RWPE2 (cell line): ENCODE measurements around the gene PRSS33.

Experiments
- ATAC-seq: fragments of 200-7000 bp; cut with Tn5 transposase; 3 replicates; pipeline ENCODE4 v1.9.1; 2021; ENCODE audit warnings: low read depth
- DNase-seq: peaks from one replicate; pipeline ENCODE4 v3.0.0-alpha.2; 2020; ENCODE audit warnings: low spot score
- H3K27ac ChIP-seq: fragments of 450-650 bp; 2 replicates; pipeline ENCODE4 v1.5.1; 2017; ENCODE audit warnings: mild to moderate bottlenecking; ENCODE audit not compliant: poor library complexity, severe bottlenecking
- H3K27me3 ChIP-seq: fragments of 250-450 bp; sonication (Bioruptor Pico); 2 replicates; pipeline ENCODE4 v1.5.1; 2021; ENCODE audit warnings: mild to moderate bottlenecking, moderate library complexity; ENCODE audit not compliant: insufficient read depth, poor library complexity, severe bottlenecking
- H3K36me3 ChIP-seq: fragments of 250-450 bp; sonication (Bioruptor Pico); 2 replicates; pipeline ENCODE4 v1.5.1; 2020; ENCODE audit warnings: low read depth, mild to moderate bottlenecking, moderate library complexity
- H3K4me1 ChIP-seq: fragments of 250-450 bp; sonication (Bioruptor Pico); 2 replicates; pipeline ENCODE4 v1.5.1; 2021; ENCODE audit warnings: mild to moderate bottlenecking, moderate library complexity; ENCODE audit not compliant: insufficient read depth, poor library complexity, severe bottlenecking
- H3K4me3 ChIP-seq: fragments of 250-450 bp; sonication (Bioruptor Pico); 2 replicates; pipeline ENCODE4 v1.5.1; 2021; ENCODE audit warnings: mild to moderate bottlenecking, moderate library complexity; ENCODE audit not compliant: severe bottlenecking
- H3K9me3 ChIP-seq: fragments of 250-450 bp; sonication (Bioruptor Pico); 2 replicates; pipeline ENCODE4 v1.5.1; 2021; ENCODE audit warnings: mild to moderate bottlenecking, moderate library complexity; ENCODE audit not compliant: severe bottlenecking
- CTCF ChIP-seq: fragments of 450-650 bp; IDR thresholded peaks from one replicate; pipeline ENCODE4 v1.5.1; 2017; ENCODE audit warnings: mild to moderate bottlenecking, moderate library complexity; ENCODE audit not compliant: poor library complexity, severe bottlenecking

The PRSS33 gene

GRCh38 chr16:2825049-2825742, 37.8 kb upstream of the PRSS33 start:
- no peak for TF ChIP-seq CTCF
- Histone ChIP-seq H3K36me3 (no peaks in the 10 kb centered on the region), H3K4me3 (no peak overlapping the region), H3K27ac (no peak overlapping the region), H3K9me3 (no peaks in the 10 kb centered on the region), H3K4me1 (peaks cover 5% of the 10 kb centered on the region), H3K27me3 (no peaks in the 10 kb centered on the region)
- DNase-seq = peak; percentile 43
- ATAC-seq = no peak

DNA sequence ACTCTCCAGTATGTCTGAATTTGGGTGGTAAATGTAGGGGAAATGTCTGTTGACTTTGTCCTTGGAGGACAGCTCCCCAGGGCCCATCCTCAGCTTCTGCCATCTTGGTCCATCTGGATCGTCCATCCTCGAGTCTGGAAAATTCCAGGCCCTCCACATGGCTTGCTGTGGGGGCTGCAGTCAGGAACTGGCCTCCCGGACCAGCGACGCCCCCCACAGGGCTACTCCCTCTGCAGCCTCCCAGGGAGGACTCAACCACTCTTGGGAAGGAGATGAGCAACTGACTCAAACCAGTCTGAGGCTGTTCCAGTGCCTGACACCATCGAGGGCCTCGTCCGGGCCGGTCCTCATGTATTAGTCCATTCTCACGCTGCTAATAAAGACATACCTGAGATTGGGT, 37.3 kb upstream of the PRSS33 start:
- Histone ChIP-seq H3K4me1 (no peaks in the 10 kb centered on the region), H3K27me3 (no peaks in the 10 kb centered on the region), H3K4me3 (no peak overlapping the region), H3K36me3 (no peaks in the 10 kb centered on the region), H3K27ac (no peak overlapping the region), H3K9me3 (no peaks in the 10 kb centered on the region)
- DNase-seq (no peak), ATAC-seq (no peak)
- TF ChIP-seq CTCF = no peak

DNA sequence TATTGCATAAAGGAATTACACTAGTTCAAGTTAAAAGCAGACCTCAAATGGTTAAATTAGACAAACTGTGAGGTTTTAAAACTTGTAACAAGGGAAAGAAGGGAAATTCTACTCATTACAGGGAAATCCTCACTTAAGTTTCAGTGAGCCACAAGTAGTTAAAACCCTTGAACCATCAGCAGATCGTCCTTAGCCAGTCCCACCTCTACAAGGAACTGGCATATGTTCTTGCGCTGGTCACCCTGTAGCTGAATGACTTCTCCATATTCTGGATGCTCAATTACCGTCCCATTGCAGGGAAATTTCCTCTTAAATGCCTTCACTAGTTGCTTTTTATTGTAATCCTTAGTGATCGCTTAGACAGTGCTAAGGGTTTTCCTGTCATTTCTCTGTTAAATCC, 35.1 kb upstream of the PRSS33 start:
- Histone ChIP-seq H3K36me3 (no peaks in the 10 kb centered on the region), H3K4me1 (no peaks in the 10 kb centered on the region), H3K9me3 (no peaks in the 10 kb centered on the region), H3K4me3 (no peak overlapping the region), H3K27me3 (no peaks in the 10 kb centered on the region), H3K27ac (no peak overlapping the region)
- ATAC-seq = no peak
- TF ChIP-seq CTCF = no peak
- no peak for DNase-seq

GRCh38 chr16:2822158-2822495, 34.8 kb upstream of the PRSS33 start:
- Histone ChIP-seq H3K27ac (no peak overlapping the region), H3K36me3 (no peaks in the 10 kb centered on the region), H3K9me3 (no peaks in the 10 kb centered on the region), H3K27me3 (no peaks in the 10 kb centered on the region), H3K4me1 (no peaks in the 10 kb centered on the region), H3K4me3 (no peak overlapping the region)
- TF ChIP-seq CTCF = no peak
- DNase-seq (no peak), ATAC-seq (no peak)

DNA sequence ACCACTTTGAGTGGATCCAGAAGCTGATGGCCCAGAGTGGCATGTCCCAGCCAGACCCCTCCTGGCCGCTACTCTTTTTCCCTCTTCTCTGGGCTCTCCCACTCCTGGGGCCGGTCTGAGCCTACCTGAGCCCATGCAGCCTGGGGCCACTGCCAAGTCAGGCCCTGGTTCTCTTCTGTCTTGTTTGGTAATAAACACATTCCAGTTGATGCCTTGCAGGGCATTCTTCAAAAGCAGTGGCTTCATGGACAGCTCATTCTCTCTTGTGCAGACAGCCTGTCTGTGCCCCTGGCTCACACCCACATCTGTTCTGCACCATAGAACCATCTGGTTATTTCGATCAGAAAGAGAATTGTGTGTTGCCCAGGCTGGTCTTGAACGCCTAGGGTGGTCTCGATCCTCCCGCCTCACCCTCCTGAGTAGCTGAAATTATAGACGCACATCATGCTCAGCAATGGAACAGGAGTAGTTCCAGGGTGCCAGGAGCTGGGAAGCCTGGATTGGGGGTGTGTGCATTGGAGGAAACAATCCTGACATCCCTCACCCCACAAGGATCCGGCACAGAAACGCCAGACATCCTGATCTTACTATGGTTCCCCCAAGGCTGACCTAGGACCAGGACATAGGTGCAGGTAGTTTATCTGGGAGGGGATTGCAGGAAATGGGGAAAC, 34.3 kb upstream of the PRSS33 start:
- Histone ChIP-seq H3K27ac (no peak overlapping the region), H3K9me3 (no peaks in the 10 kb centered on the region), H3K4me1 (no peaks in the 10 kb centered on the region), H3K27me3 (no peaks in the 10 kb centered on the region), H3K36me3 (no peaks in the 10 kb centered on the region), H3K4me3 (no peak overlapping the region)
- no peak for ATAC-seq
- no peak for TF ChIP-seq CTCF
- DNase-seq = no peak
